CD4-positive, alpha-beta memory T cell (primary cell): ENCODE data around the gene GABPA. TPM values are rescaled to one million over a fixed set of nuclear protein-coding genes. Genes with fewer than 3 reads are reported as not detected.

Experiments
- CTCF ChIA-PET: fragments of 350-600 bp; sonication (Branson Sonifier 250); formaldehyde crosslinking; loops from one replicate; lab custom pipeline; 2021; ENCODE audit warnings: inconsistent platforms; ENCODE audit not compliant: partially characterized antibody; lab: Charles Lee
- POLR2A ChIA-PET: fragments of 350-600 bp; sonication (Branson Sonifier 250); formaldehyde crosslinking; loops from one replicate; lab custom pipeline; 2021; ENCODE audit not compliant: partially characterized antibody; lab: Charles Lee
- DNase-seq, 5 donors: peaks; one replicate each; pipeline versions ENCODE4 v3.0.0 to v3.0.0-alpha.2; 2020 to 2022; ENCODE audit warnings: mixed read lengths in 1 of 5
- H3K27ac ChIP-seq: one replicate; pipeline ENCODE4 v1.7.0; 2013; ENCODE audit warnings: low read depth, low read length
- H3K27me3 ChIP-seq: 2 replicates; pipeline ENCODE4 v1.7.0; 2013; ENCODE audit warnings: mild to moderate bottlenecking, low read length, moderate library complexity; ENCODE audit not compliant: insufficient read depth
- H3K36me3 ChIP-seq: 2 replicates; pipeline ENCODE4 v1.7.0; 2013; ENCODE audit warnings: mild to moderate bottlenecking, low read length, moderate library complexity; ENCODE audit not compliant: insufficient read depth
- H3K4me1 ChIP-seq: 2 replicates; pipeline ENCODE4 v1.7.0; 2013; ENCODE audit warnings: mild to moderate bottlenecking, low read length, moderate library complexity; ENCODE audit not compliant: insufficient read depth
- H3K4me3 ChIP-seq, 2 donors: one replicate each; pipeline ENCODE4 v1.7.0; 2013; ENCODE audit warnings: low read length in 2 of 2, mild to moderate bottlenecking in 1 of 2
- H3K9me3 ChIP-seq, 2 donors: one replicate each; pipeline ENCODE4 v1.7.0; 2013; ENCODE audit warnings: low read length in 2 of 2, control low read depth in 1 of 2; ENCODE audit not compliant: control insufficient read depth in 1 of 2
- H3K27ac Mint-ChIP-seq, 7 donors: one replicate each; pipeline ENCODE4 v1.8.0; 2020 to 2021; ENCODE audit warnings: mixed read lengths in 7 of 7, mild to moderate bottlenecking in 6 of 7, inconsistent platforms in 3 of 7, moderate library complexity in 3 of 7
- H3K27me3 Mint-ChIP-seq, 2 donors: one replicate each; pipeline ENCODE4 v1.8.0; 2020 to 2021; ENCODE audit warnings: mixed read lengths in 2 of 2
- H3K36me3 Mint-ChIP-seq, 2 donors: one replicate each; pipeline ENCODE4 v1.8.0; 2020 to 2021; ENCODE audit warnings: mixed read lengths in 2 of 2, inconsistent platforms in 1 of 2, mild to moderate bottlenecking in 1 of 2
- H3K4me1 Mint-ChIP-seq, 4 donors: one replicate each; pipeline ENCODE4 v1.8.0; 2020 to 2021; ENCODE audit warnings: mixed read lengths in 4 of 4, mild to moderate bottlenecking in 1 of 4
- H3K4me3 Mint-ChIP-seq, 8 donors: one replicate each; pipeline ENCODE4 v1.8.0; 2020 to 2021; ENCODE audit warnings: mixed read lengths in 8 of 8, mild to moderate bottlenecking in 7 of 8, moderate library complexity in 6 of 8, inconsistent platforms in 3 of 8
- H3K9me3 Mint-ChIP-seq, 8 donors: one replicate each; pipeline ENCODE4 v1.8.0; 2020 to 2021; ENCODE audit warnings: mixed read lengths in 8 of 8, mild to moderate bottlenecking in 5 of 8, inconsistent platforms in 3 of 8, moderate library complexity in 1 of 8
- intact Hi-C: fragments of 100-400 bp; cut with micrococcal nuclease; formaldehyde crosslinking; loops from one replicate; pipeline ENCODE4 v1.15.1; 2023
- polyA plus RNA-seq, 2 donors: library from polyadenylated mRNA; unstranded; fragments of 300-500 nt; fragmentation: Illumina TruSeq; gene quantifications; one replicate each; pipeline ENCODE4 v1.2.3, GENCODE V29; 2021
- total RNA-seq, 2 experiments: library from RNA; stranded (reverse); gene quantifications; one replicate each; pipeline ENCODE4 v1.2.3, GENCODE V29; 2021

GABPA gene
- total and polyA plus RNA-seq, 4 experiments from 2014 or later = 18.8 to 29.4 (median 24.2) TPM

GRCh38 chr21:25788677-25789076, 53.9 kb downstream of the GABPA start:
- ChIA-PET CTCF (interaction anchor here (3.3 kb wide), 1 partner anchor 12 kb away, joined by 12 read pairs; no protein-coding TSS in a partner anchor), POLR2A (no interaction called here)
- Mint-ChIP-seq H3K4me3 (peak overlapping the region in 1 of 8 donors; percentile 26), H3K9me3 (no peaks in the 10 kb centered on the region), H3K4me1 (peaks cover 7 to 12% (median 10%) of the 10 kb centered on the region in 4 donors), H3K27ac (no peak overlapping the region), H3K36me3 (no peaks in the 10 kb centered on the region), H3K27me3 (peaks cover 11 to 12% of the 10 kb centered on the region in 2 donors)
- Histone ChIP-seq H3K9me3 (no peaks in the 10 kb centered on the region), H3K27me3 (no peaks in the 10 kb centered on the region), H3K36me3 (no peaks in the 10 kb centered on the region), H3K27ac (no peak overlapping the region), H3K4me3 (no peak overlapping the region), H3K4me1 (peaks cover 9% of the 10 kb centered on the region)
- intact Hi-C loops = no loop called here
- no peak for DNase-seq

- no peaks in the 10 kb centered on the region for H3K9me3 Mint-ChIP-seq
Observed at GRCh38 chr21:25790122-25790877, 55.5 kb downstream of the GABPA start.

GRCh38 chr21:25790878-25791204, 56.1 kb downstream of the GABPA start:
- intact Hi-C loops = loop anchor here (1.0 kb wide), 1 partner anchor 10 kb away; no protein-coding TSS in a partner anchor
- Histone ChIP-seq H3K9me3 (no peaks in the 10 kb centered on the region), H3K4me1 (peaks cover 9% of the 10 kb centered on the region), H3K27ac (no peak overlapping the region), H3K4me3 (no peak overlapping the region), H3K27me3 (no peaks in the 10 kb centered on the region), H3K36me3 (no peaks in the 10 kb centered on the region)
- peak overlapping the region in 2 of 7 donors; percentile 15 to 32 for H3K27ac Mint-ChIP-seq
- H3K4me1 Mint-ChIP-seq = peaks cover 7 to 12% (median 10%) of the 10 kb centered on the region in 4 donors
- no peaks in the 10 kb centered on the region for H3K36me3 Mint-ChIP-seq
- peak overlapping the region in 7 of 8 donors; percentile 68 to 88 (median 79) for H3K4me3 Mint-ChIP-seq
- H3K9me3 Mint-ChIP-seq = no peaks in the 10 kb centered on the region
- ChIA-PET POLR2A (interaction anchor here (0.9 to 1.2 kb wide), 2 partner anchors 22 to 56 kb away, joined by 3 read pairs; partner anchors contain the start of genes ATP5PF and GABPA), CTCF (interaction anchor here (1.1 to 2.3 kb wide), 2 partner anchors 10 to 12 kb away, joined by 3 to 23 read pairs; no protein-coding TSS in a partner anchor)
- no peak for DNase-seq
- H3K27me3 Mint-ChIP-seq = peaks cover 10 to 18% of the 10 kb centered on the region in 2 donors

More at GRCh38 chr21:25790122-25790877, 55.5 kb downstream of the GABPA start:
- no peak overlapping the region for H3K27ac ChIP-seq
- peak in 3 of 5 donors; percentile 9 to 17 (median 10) for DNase-seq
- no peaks in the 10 kb centered on the region for H3K36me3 ChIP-seq
- peak overlapping the region; percentile 68 to 88 (median 80) for H3K4me3 Mint-ChIP-seq
- H3K4me3 ChIP-seq = peak overlapping the region in 1 of 2 donors; percentile 35
- intact Hi-C loops = loop anchor here (1.0 kb wide), 1 partner anchor 11 kb away; no protein-coding TSS in a partner anchor
- H3K27me3 Mint-ChIP-seq = peaks cover 10 to 13% of the 10 kb centered on the region in 2 donors
- peaks cover 7 to 12% (median 10%) of the 10 kb centered on the region in 4 donors for H3K4me1 Mint-ChIP-seq
- H3K9me3 ChIP-seq = no peaks in the 10 kb centered on the region
- POLR2A ChIA-PET = interaction anchor here (0.9 to 1.2 kb wide), 2 partner anchors 22 to 56 kb away, joined by 3 read pairs; partner anchors contain the start of genes ATP5PF and GABPA
- H3K27ac Mint-ChIP-seq = peak overlapping the region in 2 of 7 donors; percentile 15 to 32
- no peaks in the 10 kb centered on the region for H3K27me3 ChIP-seq
- H3K4me1 ChIP-seq = peaks cover 9% of the 10 kb centered on the region
- CTCF ChIA-PET = interaction anchor here (1.1 to 2.3 kb wide), 2 partner anchors 11 to 12 kb away, joined by 3 to 23 read pairs; no protein-coding TSS in a partner anchor
- H3K36me3 Mint-ChIP-seq = no peaks in the 10 kb centered on the region

GRCh38 chr21:25791319-25791718, 56.5 kb downstream of the GABPA start:
- H3K27ac Mint-ChIP-seq = peak overlapping the region in 1 of 7 donors; percentile 10
- H3K4me3 Mint-ChIP-seq = no peak overlapping the region
- H3K9me3 ChIP-seq = no peaks in the 10 kb centered on the region
- H3K36me3 ChIP-seq = no peaks in the 10 kb centered on the region
- no peaks in the 10 kb centered on the region for H3K9me3 Mint-ChIP-seq
- POLR2A ChIA-PET = interaction anchor here (0.9 to 1.2 kb wide), 2 partner anchors 23 to 57 kb away, joined by 3 read pairs; partner anchors contain the start of genes ATP5PF and GABPA
- no peak overlapping the region for H3K4me3 ChIP-seq
- H3K27ac ChIP-seq = no peak overlapping the region
- H3K4me1 ChIP-seq = peaks cover 9% of the 10 kb centered on the region
- no peaks in the 10 kb centered on the region for H3K27me3 ChIP-seq
- no peak for DNase-seq
- peaks cover 8 to 18% of the 10 kb centered on the region in 2 donors for H3K27me3 Mint-ChIP-seq
- CTCF ChIA-PET = interaction anchor here (1.0 to 2.3 kb wide), 2 partner anchors 10 to 13 kb away, joined by 3 to 23 read pairs; no protein-coding TSS in a partner anchor
- intact Hi-C loops = no loop called here
- H3K36me3 Mint-ChIP-seq = no peaks in the 10 kb centered on the region
- peaks cover 7 to 12% (median 10%) of the 10 kb centered on the region in 4 donors for H3K4me1 Mint-ChIP-seq

- peaks cover 5 to 9% (median 7%) of the 10 kb centered on the region in 4 donors for H3K4me1 Mint-ChIP-seq
- peaks cover 0 to 2% (median 0%) of the 10 kb centered on the region in 8 donors for H3K9me3 Mint-ChIP-seq
- H3K36me3 Mint-ChIP-seq = no peaks in the 10 kb centered on the region
- H3K4me3 Mint-ChIP-seq = peak overlapping the region in 6 of 8 donors; percentile 5 to 68 (median 51)
- H3K27ac ChIP-seq = no peak overlapping the region
- ChIA-PET CTCF (interaction anchor here (0.5 to 6.8 kb wide), 17 partner anchors 6 to 193 kb away, joined by 3 to 37 read pairs (median 4); partner anchors contain the start of genes ATP5PF and GABPA), POLR2A (no interaction called here)
- no peak overlapping the region for H3K4me3 ChIP-seq
- H3K27me3 Mint-ChIP-seq = peaks cover 13 to 14% of the 10 kb centered on the region in 2 donors
- H3K9me3 ChIP-seq = no peaks in the 10 kb centered on the region
- peak overlapping the region in 3 of 7 donors; percentile 1 to 61 (median 30) for H3K27ac Mint-ChIP-seq
- H3K4me1 ChIP-seq = peaks cover 4% of the 10 kb centered on the region
- no peaks in the 10 kb centered on the region for H3K36me3 ChIP-seq
- peak; percentile 82 to 85 (median 83) for DNase-seq
- intact Hi-C loops = loop anchor here (1.0 to 2.0 kb wide), 3 partner anchors 11 to 193 kb away; partner anchors contain the start of genes ATP5PF and GABPA
- no peaks in the 10 kb centered on the region for H3K27me3 ChIP-seq
Observed at GRCh38 chr21:25801217-25802014, 66.6 kb downstream of the GABPA start.

- Mint-ChIP-seq H3K9me3 (peaks cover 0 to 2% (median 0%) of the 10 kb centered on the region in 8 donors), H3K4me1 (peaks cover 5 to 8% (median 7%) of the 10 kb centered on the region in 4 donors), H3K36me3 (no peaks in the 10 kb centered on the region), H3K27ac (no peak overlapping the region), H3K27me3 (peaks cover 9 to 17% of the 10 kb centered on the region in 2 donors), H3K4me3 (no peak overlapping the region)
- H3K4me3 ChIP-seq = no peak overlapping the region
- H3K9me3 ChIP-seq = no peaks in the 10 kb centered on the region
- H3K27me3 ChIP-seq = no peaks in the 10 kb centered on the region
- no peak overlapping the region for H3K27ac ChIP-seq
- H3K4me1 ChIP-seq = peaks cover 4% of the 10 kb centered on the region
- POLR2A ChIA-PET = no interaction called here
- CTCF ChIA-PET = interaction anchor here (6.3 kb wide), 1 partner anchor 8 kb away, joined by 37 read pairs; no protein-coding TSS in a partner anchor
- intact Hi-C loops = no loop called here
- H3K36me3 ChIP-seq = no peaks in the 10 kb centered on the region
- no peak for DNase-seq
Observed at GRCh38 chr21:25806060-25806459, 71.3 kb downstream of the GABPA start.
